NCI-H748 treated with DMSO at 0.1 percent for 48 hours (cell line): Measurements from ENCODE around the gene KCNA4.
"Not testable (repeated sequence)": the region's sequence is repeated elsewhere in the genome, so short reads cannot be mapped to it uniquely, and the experiment has no call there.

Experiments used
- DNase-seq: peaks from one replicate; lab custom pipeline; 2025; lab: John Stamatoyannopoulos, UW

The KCNA4 gene

DNA sequence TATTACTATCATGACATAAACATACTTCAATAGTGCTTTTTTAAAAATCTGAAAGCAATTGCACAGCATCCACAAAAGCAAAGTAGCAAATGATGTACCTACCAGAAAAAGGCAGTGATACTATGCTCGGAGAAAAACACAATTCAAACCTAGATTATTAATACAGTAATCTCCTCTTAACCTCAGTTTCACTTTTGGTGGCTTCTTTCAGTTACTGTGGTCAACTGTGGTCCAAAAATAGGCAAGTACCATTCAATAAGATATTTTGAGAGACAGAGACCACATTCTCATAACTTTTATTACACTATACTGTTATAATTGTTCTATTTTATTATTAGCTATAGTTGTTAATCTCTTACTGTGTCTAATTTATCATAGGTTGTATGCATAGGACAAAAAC, 20.8 kb downstream of the KCNA4 start:
- no peak for DNase-seq

DNA sequence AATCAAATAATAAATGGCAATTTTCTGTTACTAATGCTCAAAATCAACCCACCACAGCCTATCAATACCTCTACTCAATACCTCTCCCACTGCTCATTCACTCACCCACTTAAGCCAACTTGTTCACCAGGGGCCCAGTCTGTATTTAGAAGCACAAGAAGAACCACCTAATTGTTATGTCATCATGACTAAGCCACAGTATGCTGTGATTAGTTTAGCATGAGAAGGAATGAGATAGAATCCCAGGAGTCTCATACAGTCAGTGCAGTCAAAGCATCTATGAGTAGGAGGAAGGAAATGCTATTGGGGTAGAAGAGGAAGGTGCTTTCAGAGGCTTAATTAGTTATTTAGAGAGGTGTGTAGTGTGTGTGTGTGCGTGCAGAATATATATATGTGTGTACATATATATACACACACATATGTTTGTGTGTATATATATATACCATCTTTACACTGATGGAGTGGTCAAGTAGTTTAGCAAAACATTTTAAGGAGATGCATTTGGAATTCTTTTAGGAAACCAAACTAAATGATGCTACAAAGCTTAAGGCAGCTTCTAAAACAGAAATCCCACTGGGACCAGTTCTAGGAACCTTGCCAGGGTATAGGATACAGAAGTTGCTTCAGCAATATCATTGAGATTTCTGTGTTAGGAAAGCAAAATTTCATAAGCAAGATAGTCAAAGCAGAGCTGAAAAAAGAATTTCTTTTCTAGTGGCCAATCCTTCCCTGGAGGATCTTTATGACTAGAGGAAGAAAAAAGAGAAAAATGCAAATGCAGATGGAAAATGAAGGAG, 27.5 kb downstream of the KCNA4 start:
- no peak for DNase-seq

DNA sequence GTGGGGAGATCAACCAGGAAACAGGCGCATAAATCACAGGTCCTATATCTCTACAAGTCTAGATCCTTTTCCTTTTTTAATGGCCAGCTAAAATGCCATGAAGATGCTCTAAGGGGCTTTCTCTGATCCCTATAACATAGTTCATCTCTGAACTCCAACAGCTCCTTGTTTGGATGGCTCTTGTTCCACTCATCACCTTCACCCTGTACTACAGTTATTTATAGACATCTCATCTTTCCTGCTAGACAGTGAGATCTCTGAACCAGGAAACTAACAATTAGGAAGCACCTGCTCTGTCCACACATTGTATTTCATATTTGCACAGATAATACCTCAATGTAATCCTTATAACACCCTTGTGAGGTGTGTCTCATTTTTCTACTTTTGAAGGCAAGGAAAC, 31.6 kb downstream of the KCNA4 start:
- DNase-seq, result peak; percentile 33

DNA sequence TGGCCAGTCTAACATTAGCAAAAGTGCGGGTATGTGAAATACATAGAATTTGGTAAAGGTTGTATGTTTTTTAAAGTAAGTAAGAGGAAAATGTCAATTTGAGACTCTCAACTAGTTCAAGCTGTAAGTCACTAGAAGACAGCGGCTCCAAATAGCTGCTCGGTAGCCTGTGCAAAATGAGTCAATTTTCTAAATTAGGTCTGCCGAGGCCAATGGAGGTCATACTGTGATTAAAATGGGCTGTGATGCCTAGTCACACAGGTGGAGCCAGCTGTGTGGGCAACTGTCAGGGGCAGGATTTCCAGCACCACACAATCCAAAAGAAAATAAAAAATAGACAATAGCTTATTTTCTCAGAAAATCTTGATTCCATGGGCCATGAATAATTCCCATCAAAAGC, 32.3 kb downstream of the KCNA4 start:
- DNase-seq, result no peak

DNA sequence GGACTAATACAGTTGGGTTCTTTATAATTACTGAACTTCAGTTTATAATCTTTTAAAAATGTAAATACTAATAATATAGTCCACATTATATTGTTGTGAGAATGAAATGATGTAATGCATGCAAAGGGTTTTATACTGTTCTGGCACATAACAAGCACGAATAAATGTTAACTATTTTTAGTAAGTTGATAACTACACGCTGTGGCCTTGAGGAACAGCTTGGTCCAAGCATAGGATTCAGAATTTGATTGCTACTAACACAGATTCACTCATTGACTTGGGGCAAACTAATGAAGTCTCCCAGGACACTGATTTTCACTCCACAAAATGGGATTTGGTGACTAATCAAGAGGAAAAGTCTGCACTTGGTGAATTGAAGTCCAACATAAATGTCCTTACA, 38.3 kb downstream of the KCNA4 start:
- no peak for DNase-seq

DNA sequence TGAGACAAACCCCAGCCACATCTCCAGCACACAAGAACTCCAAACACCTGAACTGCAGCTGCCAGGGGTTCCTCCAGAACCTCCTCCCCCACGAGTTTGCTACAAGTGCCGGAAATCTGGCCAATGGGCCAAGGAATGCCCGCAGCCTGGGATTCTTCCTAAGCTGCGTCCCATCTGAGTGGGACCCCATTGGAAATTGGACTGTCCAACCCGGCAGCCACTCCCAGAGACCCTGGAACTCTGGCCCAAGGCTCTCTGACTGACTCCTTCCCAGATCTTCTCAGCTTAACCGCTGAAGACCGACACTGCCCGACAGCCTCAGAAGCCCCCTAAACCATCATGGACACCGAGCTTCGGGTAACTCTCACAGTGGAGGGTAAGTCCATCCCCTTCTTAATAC, 41.2 kb downstream of the KCNA4 start:
- DNase-seq, result not testable (repeated sequence)

DNA sequence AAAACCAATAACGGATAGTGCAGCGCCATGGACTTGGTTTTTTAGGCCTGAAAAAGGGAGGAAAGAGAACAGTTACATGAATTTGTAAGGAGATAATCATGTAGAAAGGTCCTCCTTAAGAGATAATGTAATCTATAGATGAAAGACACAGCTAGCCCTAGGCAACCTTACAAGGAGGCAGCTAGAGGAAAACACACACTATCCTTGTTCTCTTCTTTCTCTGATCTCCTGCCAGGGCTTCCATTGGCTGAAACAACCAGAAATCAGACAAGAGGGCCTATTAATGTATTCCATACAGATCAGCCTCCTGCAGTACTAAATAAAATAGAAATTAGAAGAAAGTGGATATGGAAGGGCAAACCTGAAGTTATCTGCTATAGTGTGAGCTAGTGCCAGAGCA, 53.0 kb downstream of the KCNA4 start:
- no peak for DNase-seq

DNA sequence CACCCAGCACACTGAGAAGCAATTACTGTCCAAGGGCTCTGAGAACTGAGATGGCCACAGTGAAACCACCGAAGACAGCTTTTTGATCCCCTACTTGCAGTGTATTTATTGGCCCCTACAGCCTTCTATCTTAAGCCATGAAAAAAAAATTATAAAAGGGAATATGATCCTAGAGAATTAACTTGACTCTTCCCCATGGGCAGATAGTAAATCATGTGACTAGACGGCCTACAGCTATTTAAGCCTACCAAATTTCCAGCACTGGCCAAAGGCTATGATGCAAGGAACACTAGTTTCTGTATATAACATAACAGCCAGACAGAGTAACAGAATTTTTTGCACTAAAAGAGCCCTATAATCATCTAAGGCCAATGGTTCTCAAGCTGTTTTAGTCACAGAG, 53.8 kb downstream of the KCNA4 start:
- DNase-seq, result no peak

DNA sequence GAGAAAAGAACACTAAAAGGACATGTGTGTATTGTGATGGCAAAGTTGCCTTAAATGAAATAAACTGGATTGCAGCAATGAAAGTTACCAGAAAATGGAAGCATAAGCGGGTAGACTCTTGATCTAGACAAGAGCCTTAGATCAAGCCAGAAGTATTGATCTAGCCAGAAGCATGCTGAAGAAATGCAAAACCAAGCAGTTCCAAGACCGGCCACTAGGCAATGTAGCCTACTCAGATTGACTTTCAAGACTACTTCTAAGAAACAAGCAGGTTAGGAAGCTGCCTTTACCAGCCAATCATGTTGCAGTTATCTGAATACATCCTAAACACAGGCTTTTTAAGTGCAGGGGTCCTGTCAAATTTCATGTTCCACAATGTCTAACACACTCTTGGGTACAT, 54.6 kb downstream of the KCNA4 start:
- DNase-seq, result no peak
